ENCODE data around the gene CADM3. TPM values are rescaled to one million over a fixed set of nuclear protein-coding genes. Genes with fewer than 3 reads are reported as not detected.

CADM3 gene
- total RNA-seq, 4 donors from 2014 or later, result 0.73 to 4.8 (median 3.8) TPM

GRCh38 chr1:159211331-159212136, 40.1 kb downstream of the CADM3 start:
- H3K4me1 ChIP-seq, result peaks cover 0 to 9% of the 10 kb centered on the region in 2 donors
- intact Hi-C loops (cut with DNase I), result loop anchor here (5.0 kb wide), 1 partner anchor 49 kb away; no protein-coding TSS in a partner anchor
- 30 to 31% methylated on average over 11 of the region's 11 CpGs for WGBS, 2 donors
- H3K4me3 ChIP-seq (replicated peaks in 1 of 3), result no peak overlapping the region
- no peaks in the 10 kb centered on the region for H3K9me3 ChIP-seq
- H3K27me3 ChIP-seq, result no peaks in the 10 kb centered on the region
- peak; percentile 44 to 50 for DNase-seq
- no peaks in the 10 kb centered on the region for H3K36me3 ChIP-seq
- TF ChIP-seq CTCF (IDR thresholded peaks at IDR 0.05) (peak; percentile 44 to 79 (median 62)), POLR2A (IDR thresholded peaks at IDR 0.05) (no peak)
- no peak overlapping the region for H3K27ac ChIP-seq

- H3K27ac ChIP-seq, result no peak overlapping the region
- no peak overlapping the region for H3K4me3 ChIP-seq (replicated peaks in 1 of 3)
- no peaks in the 10 kb centered on the region for H3K27me3 ChIP-seq
- no peaks in the 10 kb centered on the region for H3K9me3 ChIP-seq
- H3K36me3 ChIP-seq, result no peaks in the 10 kb centered on the region
- intact Hi-C loops (cut with DNase I), result loop anchor here (5.0 kb wide), 1 partner anchor 50 kb away; no protein-coding TSS in a partner anchor
- 76 to 83% methylated on average over 4 of the region's 4 CpGs for WGBS, 2 donors
- DNase-seq, result no peak
- peaks cover 0 to 9% of the 10 kb centered on the region in 2 donors for H3K4me1 ChIP-seq
- TF ChIP-seq CTCF (IDR thresholded peaks at IDR 0.05) (no peak), POLR2A (IDR thresholded peaks at IDR 0.05) (no peak)
These were observed 41.2 kb downstream of the CADM3 start for GRCh38 chr1:159212596-159212995.

GRCh38 chr1:159214149-159214760, 42.8 kb downstream of the CADM3 start:
- H3K4me1 ChIP-seq, result peaks cover 0 to 9% of the 10 kb centered on the region in 2 donors
- H3K36me3 ChIP-seq, result no peaks in the 10 kb centered on the region
- no peaks in the 10 kb centered on the region for H3K9me3 ChIP-seq
- 5 to 13% methylated on average over 5 of the region's 5 CpGs for WGBS, 2 donors
- H3K4me3 ChIP-seq (replicated peaks in 1 of 3), result no peak overlapping the region
- H3K27ac ChIP-seq, result no peak overlapping the region
- H3K27me3 ChIP-seq, result no peaks in the 10 kb centered on the region
- peak; percentile 30 to 34 for DNase-seq
- TF ChIP-seq CTCF (IDR thresholded peaks at IDR 0.05) (peak; percentile 42 to 94 (median 69)), POLR2A (IDR thresholded peaks at IDR 0.05) (no peak)
- intact Hi-C loops (cut with DNase I), result loop anchor here (5.0 kb wide), 1 partner anchor 52 kb away; no protein-coding TSS in a partner anchor

GRCh38 chr1:159218649-159219636, 47.5 kb downstream of the CADM3 start:
- no peaks in the 10 kb centered on the region for H3K36me3 ChIP-seq
- DNase-seq, result no peak
- H3K27ac ChIP-seq, result no peak overlapping the region
- H3K9me3 ChIP-seq, result no peaks in the 10 kb centered on the region
- no peak overlapping the region for H3K4me3 ChIP-seq (replicated peaks in 1 of 3)
- no peaks in the 10 kb centered on the region for H3K27me3 ChIP-seq
- WGBS, 2 donors, result 59 to 74% methylated on average over 14 of the region's 14 CpGs
- H3K4me1 ChIP-seq, result no peaks in the 10 kb centered on the region
- TF ChIP-seq CTCF (IDR thresholded peaks at IDR 0.05) (no peak), POLR2A (IDR thresholded peaks at IDR 0.05) (no peak)
- intact Hi-C loops (cut with DNase I), result no loop called here

Measured in thyroid gland (tissue), 4 donors.